IMR-90 (cell line): ENCODE data around the gene POLA2.

ENCODE experiments used
- CHD1 ChIP-seq: IDR thresholded peaks from 2 replicates; pipeline ENCODE4 v1.6.1; 2012; ENCODE audit warnings: low read depth, low read length, improper control_type of control experiment
- MXI1 ChIP-seq: IDR thresholded peaks from 2 replicates; pipeline ENCODE4 v1.6.1; 2012; ENCODE audit warnings: low read depth, mild to moderate bottlenecking, low read length, moderate library complexity, borderline replicate concordance
- NFE2L2 ChIP-seq: fragments of 150-350 bp; IDR thresholded peaks from 2 replicates; pipeline ENCODE4 v1.6.1; 2016; ENCODE audit warnings: low read depth, mild to moderate bottlenecking, low read length
- POLR2A ChIP-seq: IDR thresholded peaks from 2 replicates; pipeline ENCODE4 v1.6.1; 2012; ENCODE audit warnings: mild to moderate bottlenecking, low read depth, low read length
- RAD21 ChIP-seq: IDR thresholded peaks from 2 replicates; pipeline ENCODE4 v1.6.1; 2012; ENCODE audit warnings: low read length, improper control_type of control experiment
- SMC3 ChIP-seq: fragments of 150-350 bp; IDR thresholded peaks from 2 replicates; pipeline ENCODE4 v1.6.1; 2016; ENCODE audit warnings: low read depth, mild to moderate bottlenecking, antibody characterized with exemption, low read length, moderate library complexity
- TF ChIP-seq, protein P1 (sequence below): conservative IDR thresholded peaks from 2 replicates; pipeline ENCODE4 v1.5.1; 2012; ENCODE audit warnings: mild to moderate bottlenecking, low read depth, low read length, improper control_type of control experiment
- TF ChIP-seq, protein P2 (sequence below): fragments of 150-350 bp; IDR thresholded peaks from 2 replicates; pipeline ENCODE4 v1.6.1; 2017; ENCODE audit warnings: mild to moderate bottlenecking, antibody characterized with exemption, low read length, low read depth

GRCh38 chr11:65277631-65278277, 16.0 kb downstream of the POLA2 start:
- TF ChIP-seq, protein P1, sequence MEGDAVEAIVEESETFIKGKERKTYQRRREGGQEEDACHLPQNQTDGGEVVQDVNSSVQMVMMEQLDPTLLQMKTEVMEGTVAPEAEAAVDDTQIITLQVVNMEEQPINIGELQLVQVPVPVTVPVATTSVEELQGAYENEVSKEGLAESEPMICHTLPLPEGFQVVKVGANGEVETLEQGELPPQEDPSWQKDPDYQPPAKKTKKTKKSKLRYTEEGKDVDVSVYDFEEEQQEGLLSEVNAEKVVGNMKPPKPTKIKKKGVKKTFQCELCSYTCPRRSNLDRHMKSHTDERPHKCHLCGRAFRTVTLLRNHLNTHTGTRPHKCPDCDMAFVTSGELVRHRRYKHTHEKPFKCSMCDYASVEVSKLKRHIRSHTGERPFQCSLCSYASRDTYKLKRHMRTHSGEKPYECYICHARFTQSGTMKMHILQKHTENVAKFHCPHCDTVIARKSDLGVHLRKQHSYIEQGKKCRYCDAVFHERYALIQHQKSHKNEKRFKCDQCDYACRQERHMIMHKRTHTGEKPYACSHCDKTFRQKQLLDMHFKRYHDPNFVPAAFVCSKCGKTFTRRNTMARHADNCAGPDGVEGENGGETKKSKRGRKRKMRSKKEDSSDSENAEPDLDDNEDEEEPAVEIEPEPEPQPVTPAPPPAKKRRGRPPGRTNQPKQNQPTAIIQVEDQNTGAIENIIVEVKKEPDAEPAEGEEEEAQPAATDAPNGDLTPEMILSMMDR, result no peak
- no peak for TF ChIP-seq NFE2L2
- TF ChIP-seq SMC3, result no peak
- no peak for TF ChIP-seq MXI1
- TF ChIP-seq RAD21, result no peak
- TF ChIP-seq POLR2A, result no peak
- no peak for TF ChIP-seq CHD1
- TF ChIP-seq, protein P2, sequence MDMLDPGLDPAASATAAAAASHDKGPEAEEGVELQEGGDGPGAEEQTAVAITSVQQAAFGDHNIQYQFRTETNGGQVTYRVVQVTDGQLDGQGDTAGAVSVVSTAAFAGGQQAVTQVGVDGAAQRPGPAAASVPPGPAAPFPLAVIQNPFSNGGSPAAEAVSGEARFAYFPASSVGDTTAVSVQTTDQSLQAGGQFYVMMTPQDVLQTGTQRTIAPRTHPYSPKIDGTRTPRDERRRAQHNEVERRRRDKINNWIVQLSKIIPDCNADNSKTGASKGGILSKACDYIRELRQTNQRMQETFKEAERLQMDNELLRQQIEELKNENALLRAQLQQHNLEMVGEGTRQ, result no peak
